H9 (cell line): ENCODE results near the gene PRCD. TPM values are rescaled to one million over a fixed set of nuclear protein-coding genes. Genes with fewer than 3 reads are reported as not detected.

Experiments used
- DNase-seq: peaks from one replicate; pipeline ENCODE4 v3.0.0-alpha.2; 2017
- H2AFZ ChIP-seq: one replicate; pipeline ENCODE4 v1.6.1; 2013; ENCODE audit warnings: mild to moderate bottlenecking, low read length, control low read depth, moderate library complexity
- H2AK5ac ChIP-seq: 2 replicates; pipeline ENCODE4 v1.6.1; 2013; ENCODE audit warnings: low read length, control low read depth, mixed read lengths; ENCODE audit not compliant: insufficient read length
- H2BK120ac ChIP-seq: one replicate; pipeline ENCODE4 v1.6.1; 2013; ENCODE audit warnings: low read depth, mild to moderate bottlenecking, low read length, control low read depth, inconsistent platforms; ENCODE audit not compliant: poor library complexity, severe bottlenecking
- H2BK12ac ChIP-seq: 2 replicates; pipeline ENCODE4 v1.6.1; 2013; ENCODE audit warnings: low read length, control low read depth, mixed read lengths, low read depth; ENCODE audit not compliant: insufficient read length
- H2BK15ac ChIP-seq: 2 replicates; pipeline ENCODE4 v1.6.1; 2013; ENCODE audit warnings: low read depth, low read length, control low read depth
- H2BK20ac ChIP-seq: one replicate; pipeline ENCODE4 v1.6.1; 2013; ENCODE audit warnings: low read depth, mild to moderate bottlenecking, low read length, control low read depth, inconsistent platforms; ENCODE audit not compliant: poor library complexity, severe bottlenecking
- H2BK5ac ChIP-seq: 2 replicates; pipeline ENCODE4 v1.6.1; 2013; ENCODE audit warnings: low read length, control low read depth, mixed read lengths; ENCODE audit not compliant: insufficient read length
- H3K14ac ChIP-seq: 2 replicates; pipeline ENCODE4 v1.6.1; 2013; ENCODE audit warnings: low read length, control low read depth; ENCODE audit not compliant: insufficient read depth
- H3K18ac ChIP-seq: 2 replicates; pipeline ENCODE4 v1.6.1; 2013; ENCODE audit warnings: low read depth, mild to moderate bottlenecking, mixed read lengths, low read length, control low read depth; ENCODE audit not compliant: insufficient read length
- H3K23ac ChIP-seq: 2 replicates; pipeline ENCODE4 v1.6.1; 2013; ENCODE audit warnings: low read length, control low read depth, mixed read lengths, low read depth; ENCODE audit not compliant: insufficient read length
- H3K23me2 ChIP-seq: 2 replicates; pipeline ENCODE4 v1.6.1; 2013; ENCODE audit warnings: low read depth, mild to moderate bottlenecking, mixed read lengths, low read length, control low read depth; ENCODE audit not compliant: insufficient read length, poor library complexity, severe bottlenecking
- H3K27ac ChIP-seq: 2 replicates; pipeline ENCODE4 v1.5.1; 2013; ENCODE audit warnings: low read length, control low read depth, mixed read lengths, low read depth; ENCODE audit not compliant: insufficient read length
- H3K27me3 ChIP-seq: 2 replicates; pipeline ENCODE4 v1.6.1; 2013; ENCODE audit warnings: low read length, control low read depth, inconsistent platforms; ENCODE audit not compliant: insufficient read depth
- H3K4ac ChIP-seq: 2 replicates; pipeline ENCODE4 v1.6.1; 2013; ENCODE audit warnings: low read depth, mild to moderate bottlenecking, control low read depth, inconsistent platforms, low read length, moderate library complexity
- H3K4me1 ChIP-seq: 2 replicates; pipeline ENCODE4 v1.6.1; 2013; ENCODE audit warnings: low read length, control low read depth, inconsistent platforms; ENCODE audit not compliant: insufficient read depth
- H3K4me2 ChIP-seq: 2 replicates; pipeline ENCODE4 v1.6.1; 2013; ENCODE audit warnings: low read length, control low read depth, mixed read lengths; ENCODE audit not compliant: insufficient read length, insufficient read depth
- H3K56ac ChIP-seq: 2 replicates; pipeline ENCODE4 v1.6.1; 2013; ENCODE audit warnings: low read depth, mild to moderate bottlenecking, mixed read lengths, low read length, control low read depth; ENCODE audit not compliant: insufficient read length
- H3K79me1 ChIP-seq: 2 replicates; pipeline ENCODE4 v1.6.1; 2013; ENCODE audit warnings: low read depth, mild to moderate bottlenecking, moderate library complexity, low read length, control low read depth, inconsistent platforms; ENCODE audit not compliant: insufficient read depth, poor library complexity, severe bottlenecking
- H3K79me2 ChIP-seq: 2 replicates; pipeline ENCODE4 v1.6.1; 2013; ENCODE audit warnings: low read length, control low read depth, inconsistent platforms; ENCODE audit not compliant: insufficient read depth
- H3K9ac ChIP-seq: 2 replicates; pipeline ENCODE4 v1.6.1; 2013; ENCODE audit warnings: low read length, control low read depth, mixed read lengths; ENCODE audit not compliant: insufficient read length; ENCODE audit errors: extremely low read depth
- H3K9me3 ChIP-seq: one replicate; pipeline ENCODE4 v1.6.1; 2013; ENCODE audit warnings: low read depth, low read length, inconsistent platforms; ENCODE audit not compliant: control insufficient read depth
- H3T11ph ChIP-seq: one replicate; pipeline ENCODE4 v1.6.1; 2013; ENCODE audit warnings: mild to moderate bottlenecking, low read length, control low read depth, inconsistent platforms
- H4K20me1 ChIP-seq: one replicate; pipeline ENCODE4 v1.6.1; 2013; ENCODE audit not compliant: control insufficient read depth, insufficient read length, insufficient read depth
- H4K5ac ChIP-seq: 2 replicates; pipeline ENCODE4 v1.6.1; 2013; ENCODE audit warnings: low read depth, mild to moderate bottlenecking, mixed read lengths, low read length, control low read depth; ENCODE audit not compliant: insufficient read length
- H4K8ac ChIP-seq: replicated peaks from 2 replicates; pipeline ENCODE4 v1.6.1; 2013; ENCODE audit warnings: low read length, control low read depth, mixed read lengths, low read depth; ENCODE audit not compliant: insufficient read length
- H4K91ac ChIP-seq: 2 replicates; pipeline ENCODE4 v1.6.1; 2013; ENCODE audit warnings: low read depth, mild to moderate bottlenecking, moderate library complexity, mixed read lengths, low read length, control low read depth; ENCODE audit not compliant: insufficient read length
- H3K27ac Mint-ChIP-seq, 3 experiments: 2 replicates in 2 of 3; 3 replicates in 1 of 3; pipeline ENCODE4 v1.8.0; 2020 to 2021; ENCODE audit warnings: mixed read lengths in 3 of 3, mild to moderate bottlenecking in 1 of 3, moderate library complexity in 1 of 3
- H3K27me3 Mint-ChIP-seq: 2 replicates; pipeline ENCODE4 v1.8.0; 2021; ENCODE audit warnings: low read depth, mild to moderate bottlenecking, moderate library complexity, mixed read lengths
- H3K36me3 Mint-ChIP-seq, 3 experiments: 2 replicates in 2 of 3; 3 replicates in 1 of 3; pipeline ENCODE4 v1.8.0; 2020 to 2021; ENCODE audit warnings: low read depth in 3 of 3, mixed read lengths in 3 of 3; ENCODE audit not compliant: insufficient read depth in 1 of 3
- H3K4me1 Mint-ChIP-seq, 2 experiments: 2 replicates each; pipeline ENCODE4 v1.8.0; 2020; ENCODE audit warnings: mixed read lengths in 2 of 2
- H3K4me3 Mint-ChIP-seq, 2 experiments: 2 replicates in 1 of 2; 3 replicates in 1 of 2; pipeline ENCODE4 v1.8.0; 2020 to 2021; ENCODE audit warnings: mild to moderate bottlenecking in 2 of 2, mixed read lengths in 2 of 2, moderate library complexity in 1 of 2
- H3K9me3 Mint-ChIP-seq, 2 experiments: 2 replicates in 1 of 2; 3 replicates in 1 of 2; pipeline ENCODE4 v1.8.0; 2020; ENCODE audit warnings: mild to moderate bottlenecking in 2 of 2, mixed read lengths in 2 of 2, moderate library complexity in 1 of 2
- WGBS: extraction: QIAGEN DNeasy Blood & Tissue Kit; methylation state at CpG from one replicate; pipeline ENCODE4 v1.1.7; 2013; ENCODE audit warnings: missing lambda C conversion rate, low lambda C conversion rate, mixed read lengths; ENCODE audit not compliant: insufficient read length; ENCODE audit errors: extremely low coverage; 5-methylcytosine and 5-hydroxymethylcytosine counted together
- total RNA-seq: library from RNA; stranded (reverse); gene quantifications from 2 replicates; pipeline ENCODE4 v1.2.1, GENCODE V29; 2021
- TF ChIP-seq, protein P1 (sequence below): fragments of 200-600 bp; sonication (generic); conservative IDR thresholded peaks from 3 replicates; pipeline ENCODE4 v1.8.0; 2021; ENCODE audit warnings: antibody characterized with exemption, mild to moderate bottlenecking

PRCD gene
- total RNA-seq, 1 experiment from 2014 or later: 0.46 TPM

DNA sequence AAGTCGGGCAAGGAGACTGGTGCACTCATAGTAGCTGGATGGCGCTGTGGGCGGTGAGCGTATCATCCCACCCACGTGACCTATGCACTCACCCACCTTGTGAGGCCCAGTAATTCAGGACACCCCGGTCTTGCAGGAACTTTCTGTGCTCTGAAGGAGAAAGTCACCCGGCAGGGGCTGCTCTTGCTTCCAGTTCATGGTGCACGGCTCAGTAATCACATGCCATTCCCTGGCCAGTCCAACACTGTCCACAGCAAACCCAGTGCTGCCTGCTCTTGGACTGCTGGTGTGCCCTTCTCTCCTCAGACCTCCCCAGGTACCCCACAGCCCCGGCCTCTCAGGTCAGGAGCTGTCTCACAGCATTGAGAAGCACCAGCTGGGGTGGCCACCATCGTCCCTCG is 22.2 kb upstream of the PRCD start:
- no peaks in the 10 kb centered on the region; a peak in 1 of 5 replicates for H3K9me3 Mint-ChIP-seq
- no peak overlapping the region for H2BK15ac ChIP-seq
- H2BK12ac ChIP-seq: no peak overlapping the region
- H3K4me3 Mint-ChIP-seq: no peak overlapping the region
- no peaks in the 10 kb centered on the region for H3K79me1 ChIP-seq
- H3K23ac ChIP-seq: no peak overlapping the region
- no peak overlapping the region for H2BK20ac ChIP-seq
- no peak overlapping the region for H4K91ac ChIP-seq
- H3K18ac ChIP-seq: no peak overlapping the region
- no peak overlapping the region for H3K56ac ChIP-seq
- no peak overlapping the region for H3K4me2 ChIP-seq
- peaks cover 0 to 12% of the 10 kb centered on the region in 2 experiments; a peak in 3 of 4 replicates for H3K4me1 Mint-ChIP-seq
- no CpG with 5 or more reads among the region's 11 CpGs for WGBS
- no peak for DNase-seq
- H3K27me3 Mint-ChIP-seq: peaks cover 19% of the 10 kb centered on the region
- H2AK5ac ChIP-seq: no peak overlapping the region
- no peaks in the 10 kb centered on the region for H4K20me1 ChIP-seq
- H3K4me1 ChIP-seq: no peaks in the 10 kb centered on the region
- H3K27ac ChIP-seq: no peak overlapping the region
- TF ChIP-seq, protein P1, sequence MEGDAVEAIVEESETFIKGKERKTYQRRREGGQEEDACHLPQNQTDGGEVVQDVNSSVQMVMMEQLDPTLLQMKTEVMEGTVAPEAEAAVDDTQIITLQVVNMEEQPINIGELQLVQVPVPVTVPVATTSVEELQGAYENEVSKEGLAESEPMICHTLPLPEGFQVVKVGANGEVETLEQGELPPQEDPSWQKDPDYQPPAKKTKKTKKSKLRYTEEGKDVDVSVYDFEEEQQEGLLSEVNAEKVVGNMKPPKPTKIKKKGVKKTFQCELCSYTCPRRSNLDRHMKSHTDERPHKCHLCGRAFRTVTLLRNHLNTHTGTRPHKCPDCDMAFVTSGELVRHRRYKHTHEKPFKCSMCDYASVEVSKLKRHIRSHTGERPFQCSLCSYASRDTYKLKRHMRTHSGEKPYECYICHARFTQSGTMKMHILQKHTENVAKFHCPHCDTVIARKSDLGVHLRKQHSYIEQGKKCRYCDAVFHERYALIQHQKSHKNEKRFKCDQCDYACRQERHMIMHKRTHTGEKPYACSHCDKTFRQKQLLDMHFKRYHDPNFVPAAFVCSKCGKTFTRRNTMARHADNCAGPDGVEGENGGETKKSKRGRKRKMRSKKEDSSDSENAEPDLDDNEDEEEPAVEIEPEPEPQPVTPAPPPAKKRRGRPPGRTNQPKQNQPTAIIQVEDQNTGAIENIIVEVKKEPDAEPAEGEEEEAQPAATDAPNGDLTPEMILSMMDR: no peak
- H3K79me2 ChIP-seq: no peaks in the 10 kb centered on the region; the same call in 1 of the 2 replicates
- no peak overlapping the region for H2BK120ac ChIP-seq
- no peaks in the 10 kb centered on the region for H3K27me3 ChIP-seq
- H3K14ac ChIP-seq: no peak overlapping the region; the same call in 1 of the 2 replicates
- H3K36me3 Mint-ChIP-seq: no peaks in the 10 kb centered on the region
- no peak overlapping the region for H2BK5ac ChIP-seq
- no peak overlapping the region for H3K9ac ChIP-seq
- no peak overlapping the region for H3K4ac ChIP-seq
- no peak overlapping the region for H3K27ac Mint-ChIP-seq
- H3K23me2 ChIP-seq: no peaks in the 10 kb centered on the region
- no peaks in the 10 kb centered on the region for H3K9me3 ChIP-seq
- no peak overlapping the region for H4K8ac ChIP-seq
- no peak overlapping the region for H4K5ac ChIP-seq
- no peak overlapping the region for H2AFZ ChIP-seq
- no peak overlapping the region for H3T11ph ChIP-seq
